Smooth muscle cell (in vitro differentiated cells): ENCODE results near the gene SEPTIN14. TPM values are rescaled to one million over a fixed set of nuclear protein-coding genes. Genes with fewer than 3 reads are reported as not detected.

Experiments used
- DNase-seq: peaks from one replicate; lab custom pipeline; 2025; ENCODE audit not compliant: unreplicated experiment; lab: John Stamatoyannopoulos, UW
- H2AFZ ChIP-seq: fragments of 200-600 bp; sonication (generic); 2 replicates; pipeline ENCODE4 v1.6.0; 2016; ENCODE audit warnings: antibody characterized with exemption, low read depth, mild to moderate bottlenecking
- H3F3A ChIP-seq: fragments of 200-600 bp; sonication (generic); 2 replicates; pipeline ENCODE4 v1.6.0; 2017; ENCODE audit warnings: antibody characterized with exemption, low read depth
- H3K27ac ChIP-seq: fragments of 200-600 bp; sonication (generic); 2 replicates; pipeline ENCODE4 v1.5.1; 2016; ENCODE audit warnings: low read depth, mild to moderate bottlenecking
- H3K27me3 ChIP-seq: fragments of 200-600 bp; sonication (generic); 2 replicates; pipeline ENCODE4 v1.6.1; 2016; ENCODE audit warnings: low read depth, mild to moderate bottlenecking
- H3K36me3 ChIP-seq: fragments of 200-600 bp; sonication (generic); 2 replicates; pipeline ENCODE4 v1.5.1; 2016; ENCODE audit warnings: low read depth
- H3K4me1 ChIP-seq: fragments of 200-600 bp; sonication (generic); 2 replicates; pipeline ENCODE4 v1.5.1; 2016; ENCODE audit warnings: low read depth
- H3K4me2 ChIP-seq: fragments of 200-600 bp; sonication (generic); 2 replicates; pipeline ENCODE4 v1.6.0; 2016; ENCODE audit warnings: mild to moderate bottlenecking
- H3K4me3 ChIP-seq: fragments of 200-600 bp; sonication (generic); 2 replicates; pipeline ENCODE4 v1.5.1; 2016; ENCODE audit warnings: mild to moderate bottlenecking
- H3K79me2 ChIP-seq: fragments of 200-600 bp; sonication (generic); 2 replicates; pipeline ENCODE4 v1.6.0; 2016; ENCODE audit warnings: low read depth, mild to moderate bottlenecking
- H3K9ac ChIP-seq: fragments of 200-600 bp; sonication (generic); 2 replicates; pipeline ENCODE4 v1.6.0; 2016; ENCODE audit warnings: low read depth
- H3K9me3 ChIP-seq: fragments of 200-600 bp; sonication (generic); replicated peaks from 2 replicates; pipeline ENCODE4 v1.5.1; 2016; ENCODE audit warnings: low read depth
- H4K20me1 ChIP-seq: fragments of 200-600 bp; sonication (generic); 2 replicates; pipeline ENCODE4 v1.6.0; 2016; ENCODE audit warnings: low read depth
- WGBS: methylation state at CpG from one replicate; pipeline ENCODE4 v1.1.7; 2016; ENCODE audit warnings: low lambda C conversion rate; 5-methylcytosine and 5-hydroxymethylcytosine counted together
- polyA plus RNA-seq: library from polyadenylated mRNA; unstranded; fragments of >200 nt; fragmentation: Nextera tagmentation; extraction: Ambion mirVana; gene quantifications from 2 replicates; pipeline ENCODE4 v1.2.1, GENCODE V29; 2016
- total RNA-seq: library from RNA; depleted of rRNA; stranded (reverse); fragments of >200 nt; gene quantifications from 2 replicates; pipeline ENCODE4 v1.2.3, GENCODE V29; 2014
- TF ChIP-seq, protein P1 (sequence below): fragments of 200-600 bp; sonication (generic); IDR thresholded peaks from 2 replicates; pipeline ENCODE4 v1.5.1; 2017; ENCODE audit warnings: borderline replicate concordance, mild to moderate bottlenecking, antibody characterized with exemption; ENCODE audit not compliant: insufficient read depth, poor library complexity, severe bottlenecking

SEPTIN14 gene
- total and polyA plus RNA-seq, 2 experiments from 2014 or later = not detected

DNA sequence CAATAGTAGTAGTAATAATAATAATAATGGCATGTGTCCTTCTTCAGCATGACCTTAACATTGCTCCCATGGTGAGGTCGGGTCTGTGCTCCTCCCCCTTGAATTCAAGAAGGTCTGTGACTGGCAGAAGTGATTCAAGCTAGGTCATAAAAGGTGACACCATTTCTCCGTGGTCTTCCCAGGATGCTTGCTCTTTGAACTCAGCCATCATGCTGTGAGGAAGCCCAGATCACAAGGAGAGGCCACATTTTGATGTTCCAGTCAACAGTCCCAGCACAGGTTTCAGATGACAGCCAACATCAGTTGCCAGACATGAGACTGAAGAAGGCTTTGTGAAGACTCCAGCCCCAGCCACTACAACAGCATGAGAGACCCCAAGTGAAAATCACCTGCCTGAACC is 83.9 kb downstream of the SEPTIN14 start:
- no peak overlapping the region for H3K27ac ChIP-seq
- no peaks in the 10 kb centered on the region for H3K79me2 ChIP-seq
- no peak overlapping the region for H3K4me2 ChIP-seq
- H3K9ac ChIP-seq = no peak overlapping the region
- no peak overlapping the region for H2AFZ ChIP-seq
- WGBS = 40% methylated on average over 2 of the region's 2 CpGs
- H3K4me3 ChIP-seq = no peak overlapping the region
- H3K36me3 ChIP-seq = no peaks in the 10 kb centered on the region
- no peaks in the 10 kb centered on the region for H3F3A ChIP-seq
- no peaks in the 10 kb centered on the region for H4K20me1 ChIP-seq
- no peaks in the 10 kb centered on the region for H3K4me1 ChIP-seq
- TF ChIP-seq, protein P1, sequence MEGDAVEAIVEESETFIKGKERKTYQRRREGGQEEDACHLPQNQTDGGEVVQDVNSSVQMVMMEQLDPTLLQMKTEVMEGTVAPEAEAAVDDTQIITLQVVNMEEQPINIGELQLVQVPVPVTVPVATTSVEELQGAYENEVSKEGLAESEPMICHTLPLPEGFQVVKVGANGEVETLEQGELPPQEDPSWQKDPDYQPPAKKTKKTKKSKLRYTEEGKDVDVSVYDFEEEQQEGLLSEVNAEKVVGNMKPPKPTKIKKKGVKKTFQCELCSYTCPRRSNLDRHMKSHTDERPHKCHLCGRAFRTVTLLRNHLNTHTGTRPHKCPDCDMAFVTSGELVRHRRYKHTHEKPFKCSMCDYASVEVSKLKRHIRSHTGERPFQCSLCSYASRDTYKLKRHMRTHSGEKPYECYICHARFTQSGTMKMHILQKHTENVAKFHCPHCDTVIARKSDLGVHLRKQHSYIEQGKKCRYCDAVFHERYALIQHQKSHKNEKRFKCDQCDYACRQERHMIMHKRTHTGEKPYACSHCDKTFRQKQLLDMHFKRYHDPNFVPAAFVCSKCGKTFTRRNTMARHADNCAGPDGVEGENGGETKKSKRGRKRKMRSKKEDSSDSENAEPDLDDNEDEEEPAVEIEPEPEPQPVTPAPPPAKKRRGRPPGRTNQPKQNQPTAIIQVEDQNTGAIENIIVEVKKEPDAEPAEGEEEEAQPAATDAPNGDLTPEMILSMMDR = no peak
- no peak for DNase-seq
- no peaks in the 10 kb centered on the region for H3K9me3 ChIP-seq
- H3K27me3 ChIP-seq = no peaks in the 10 kb centered on the region

DNA sequence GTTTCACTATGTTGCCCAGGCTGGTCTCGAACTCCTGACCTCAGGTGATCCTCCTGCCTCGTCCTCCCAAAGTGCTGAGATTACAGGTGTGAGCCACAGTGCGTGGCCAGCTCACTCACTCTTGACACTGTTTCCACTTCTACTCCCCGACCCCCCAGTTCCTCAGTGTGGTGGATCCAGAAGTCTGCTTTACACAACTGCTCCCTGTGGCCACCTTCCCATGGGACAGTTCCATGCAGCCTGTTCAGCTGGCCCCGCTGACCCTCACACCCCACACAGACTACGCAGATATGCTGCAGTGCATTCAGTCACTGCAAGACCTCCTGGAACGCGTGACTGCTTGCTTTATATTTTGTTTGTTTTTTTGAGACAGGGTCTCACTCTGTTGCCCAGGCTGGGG is 86.4 kb downstream of the SEPTIN14 start:
- Histone ChIP-seq H3K4me2 (no peak overlapping the region), H3K4me1 (no peaks in the 10 kb centered on the region)

DNA sequence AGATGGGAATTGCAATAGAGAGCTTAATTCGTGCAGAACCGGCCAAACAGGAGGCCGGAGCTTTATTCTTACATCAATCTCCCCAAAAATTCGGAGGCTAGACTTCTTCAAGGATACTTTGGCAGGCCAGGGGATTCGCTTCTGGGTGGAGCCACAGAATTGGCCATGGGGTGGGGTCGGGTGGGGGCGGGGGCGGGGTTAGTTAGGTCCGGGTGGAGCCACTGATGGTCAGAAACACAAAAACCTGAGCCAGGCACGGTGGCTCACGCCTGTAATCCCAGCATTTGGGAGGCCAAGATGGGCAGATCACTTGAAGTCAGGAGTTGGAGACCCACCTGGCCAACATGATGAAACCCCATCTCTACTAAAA is 87.5 kb downstream of the SEPTIN14 start:
- Histone ChIP-seq H3K27me3 (no peaks in the 10 kb centered on the region), H3K36me3 (no peaks in the 10 kb centered on the region), H3F3A (no peaks in the 10 kb centered on the region), H3K27ac (no peak overlapping the region), H4K20me1 (no peaks in the 10 kb centered on the region), H3K4me3 (no peak overlapping the region), H3K9ac (no peak overlapping the region), H3K9me3 (no peaks in the 10 kb centered on the region), H3K4me1 (no peaks in the 10 kb centered on the region), H3K79me2 (no peaks in the 10 kb centered on the region), H3K4me2 (no peak overlapping the region), H2AFZ (no peak overlapping the region)
- DNase-seq = no peak
- TF ChIP-seq, protein P1 = no peak
- 79% methylated on average over 11 of the region's 11 CpGs for WGBS

More for the DNA sequence above, 86.4 kb downstream of the SEPTIN14 start:
- H3K27ac ChIP-seq = no peak overlapping the region
- DNase-seq = no peak
- no peaks in the 10 kb centered on the region for H3K9me3 ChIP-seq
- H3K79me2 ChIP-seq = no peaks in the 10 kb centered on the region
- TF ChIP-seq, protein P1 = no peak
- H4K20me1 ChIP-seq = no peaks in the 10 kb centered on the region
- 89% methylated on average over 8 of the region's 8 CpGs for WGBS
- no peak overlapping the region for H2AFZ ChIP-seq
- no peaks in the 10 kb centered on the region for H3K27me3 ChIP-seq
- H3F3A ChIP-seq = no peaks in the 10 kb centered on the region
- no peak overlapping the region for H3K9ac ChIP-seq
- H3K36me3 ChIP-seq = no peaks in the 10 kb centered on the region
- no peak overlapping the region for H3K4me3 ChIP-seq

DNA sequence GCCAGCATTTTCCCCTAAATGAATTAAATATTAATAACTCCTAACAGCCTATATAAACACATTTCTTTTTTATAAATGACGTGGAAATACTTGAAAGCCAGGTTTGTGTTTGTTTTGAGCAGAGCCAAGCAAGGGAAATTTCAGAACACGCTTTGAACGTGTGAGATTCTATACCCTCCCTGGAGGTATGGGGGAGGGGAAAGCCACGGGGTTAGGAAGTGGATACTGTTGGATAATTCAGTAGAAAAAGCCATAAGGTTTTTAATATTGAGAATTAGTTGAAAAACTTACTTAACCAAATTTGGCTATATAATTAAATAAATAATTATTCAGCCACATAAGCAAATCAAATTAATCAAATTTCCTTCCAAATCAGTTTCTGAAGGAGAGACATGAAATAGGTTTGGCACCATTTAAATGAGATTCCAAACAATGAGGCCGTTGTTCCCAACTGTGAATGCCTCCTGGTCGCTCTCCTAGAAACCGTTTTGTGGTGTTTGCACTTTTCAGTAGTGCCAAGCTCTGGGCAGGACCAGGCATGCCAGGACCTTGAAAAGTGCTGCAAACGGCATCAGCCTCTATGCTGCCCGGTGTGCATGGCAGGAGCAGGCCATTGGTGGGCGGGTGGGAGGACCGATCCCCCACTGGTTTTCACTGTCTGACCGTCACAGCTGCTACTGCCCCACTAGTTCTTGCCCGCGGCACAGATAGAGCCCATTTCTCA is 88.1 kb downstream of the SEPTIN14 start:
- no peak overlapping the region for H3K27ac ChIP-seq

More for the DNA sequence above, 88.1 kb downstream of the SEPTIN14 start:
- Histone ChIP-seq H3K4me2 (no peak overlapping the region), H3K9me3 (no peaks in the 10 kb centered on the region), H3K27me3 (no peaks in the 10 kb centered on the region), H4K20me1 (no peaks in the 10 kb centered on the region), H3F3A (no peaks in the 10 kb centered on the region), H3K9ac (no peak overlapping the region), H3K4me3 (no peak overlapping the region), H3K79me2 (no peaks in the 10 kb centered on the region), H2AFZ (no peak overlapping the region), H3K4me1 (no peaks in the 10 kb centered on the region), H3K36me3 (no peaks in the 10 kb centered on the region)
- DNase-seq = no peak
- WGBS = 79% methylated on average over 14 of the region's 14 CpGs
- TF ChIP-seq, protein P1 = no peak
